ENCODE data around the gene FAM219B.
"Not testable (repeated sequence)": the region's sequence is repeated elsewhere in the genome, so short reads cannot be mapped to it uniquely, and the experiment has no call there.

FAM219B gene

DNA sequence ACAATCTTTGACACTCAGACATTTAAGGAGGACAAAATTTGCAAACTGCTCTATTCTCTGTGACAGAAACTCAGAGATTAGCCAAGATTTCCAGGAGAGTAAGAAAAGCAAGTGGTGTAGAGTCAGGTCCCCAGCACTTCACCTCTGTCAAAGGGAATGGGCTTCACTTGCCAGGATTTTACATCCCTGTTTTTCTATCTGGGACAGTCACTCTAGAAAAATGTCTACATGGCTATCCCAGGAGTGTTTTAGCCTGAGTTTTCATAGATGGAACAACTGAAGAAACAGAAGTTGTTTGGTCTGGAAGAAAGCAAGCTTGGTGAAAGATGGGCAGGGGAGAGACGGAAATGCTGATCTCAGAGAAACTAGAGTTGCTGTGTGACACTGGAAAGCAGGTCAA is 3.0 kb downstream of the FAM219B start:
- no peak for DNase-seq (ENCODE audit: low read depth)

DNA sequence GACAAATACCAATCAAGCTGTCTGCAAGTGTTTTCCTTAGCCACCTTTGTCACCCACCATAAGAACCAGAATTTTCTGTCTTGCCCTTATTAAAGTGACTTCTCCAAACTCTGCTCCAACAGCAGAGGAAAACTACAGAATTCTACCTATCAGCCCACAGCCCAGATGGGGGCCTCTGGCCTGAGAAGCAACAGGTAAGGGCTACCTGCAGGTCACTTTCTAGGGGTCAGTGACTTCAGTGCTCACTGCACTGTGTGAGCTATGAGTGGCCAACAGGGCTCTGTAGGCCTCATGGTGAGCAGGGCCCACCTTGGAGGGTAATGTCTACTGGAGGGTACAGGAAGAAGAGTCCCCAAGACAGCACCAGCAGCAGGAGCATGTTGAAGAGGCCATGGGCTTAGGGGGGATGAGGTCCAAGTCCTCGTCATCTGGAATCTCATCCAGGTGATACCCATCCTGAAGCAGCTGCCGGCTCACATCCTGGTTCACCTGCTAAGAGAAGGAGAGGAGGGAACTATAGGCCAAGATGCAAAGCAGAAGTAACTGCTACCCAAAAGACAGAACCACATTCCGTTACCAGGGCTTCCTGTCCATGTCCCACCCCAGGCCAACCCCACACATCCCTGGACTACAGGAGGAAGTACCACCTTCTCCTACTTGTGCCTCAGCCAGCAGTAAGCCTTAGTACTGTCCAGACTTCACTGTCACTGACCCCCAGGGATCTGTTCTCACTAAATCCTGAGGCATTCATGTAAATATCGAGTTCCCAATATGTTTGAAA is 4.2 kb downstream of the FAM219B start:
- DNase-seq (ENCODE audit: low read depth) = no peak

DNA sequence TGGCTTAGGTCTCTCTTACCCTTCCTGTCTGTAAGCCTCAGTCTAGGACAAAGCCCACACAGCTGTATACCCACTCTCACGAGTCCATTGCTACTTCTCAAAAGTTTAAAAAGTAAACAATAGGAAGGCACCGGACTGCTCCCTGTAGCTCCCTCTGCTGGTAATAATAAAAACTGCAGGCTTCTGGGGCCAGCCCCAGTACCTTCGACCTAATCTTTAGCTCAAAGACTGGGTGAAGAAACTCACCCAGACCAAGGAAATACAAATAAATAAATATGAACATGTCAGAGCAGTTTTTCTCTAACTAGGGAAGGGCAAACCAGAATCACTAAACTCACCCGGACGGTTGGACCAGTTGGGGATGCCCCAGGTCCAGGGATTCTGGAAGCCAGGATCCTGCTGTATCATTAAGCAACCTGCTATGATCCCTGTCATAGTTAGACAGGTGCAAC is 5.0 kb downstream of the FAM219B start:
- DNase-seq (ENCODE audit: low read depth) = peak; percentile 61

DNA sequence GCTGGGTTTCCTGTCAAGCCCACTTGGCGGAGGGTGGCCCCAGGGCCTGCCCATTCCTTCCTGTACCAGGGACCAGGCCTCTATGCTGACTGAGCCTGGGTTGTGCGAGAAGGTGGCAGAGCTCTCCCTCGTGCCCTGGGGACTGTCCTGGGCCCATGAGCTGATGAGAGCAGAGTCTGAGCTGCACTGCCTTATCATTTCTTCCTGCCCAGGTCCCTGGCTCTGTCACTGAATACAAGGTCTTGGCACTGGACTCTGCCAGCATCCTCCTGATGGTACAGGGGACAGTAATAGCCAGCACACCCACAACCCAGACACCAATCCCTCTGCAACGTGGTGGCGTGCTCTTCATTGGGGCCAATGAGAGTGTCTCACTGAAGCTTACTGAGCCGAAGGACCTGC is 9.3 kb downstream of the FAM219B start:
- no peak for DNase-seq (ENCODE audit: low read depth)

DNA sequence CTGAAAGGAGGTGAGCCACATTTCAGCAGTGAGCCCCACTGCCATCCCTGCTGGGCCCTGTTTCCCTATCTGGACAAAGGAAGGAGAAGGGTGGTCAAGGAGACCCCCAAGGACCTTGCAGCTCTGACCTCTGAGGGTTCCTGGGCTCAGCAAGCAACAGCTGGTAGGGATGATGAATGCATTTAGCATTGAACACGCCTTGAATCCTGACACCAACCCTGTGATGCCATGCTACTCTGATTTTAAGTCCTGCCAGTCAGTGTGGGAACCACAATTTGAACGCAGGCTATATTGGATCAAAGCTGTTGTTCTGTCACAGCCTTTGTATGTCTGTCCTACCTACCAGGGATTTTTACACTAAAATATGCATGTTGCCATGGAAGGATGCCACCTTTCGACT is 10.3 kb downstream of the FAM219B start:
- no peak for DNase-seq (ENCODE audit: low read depth)

DNA sequence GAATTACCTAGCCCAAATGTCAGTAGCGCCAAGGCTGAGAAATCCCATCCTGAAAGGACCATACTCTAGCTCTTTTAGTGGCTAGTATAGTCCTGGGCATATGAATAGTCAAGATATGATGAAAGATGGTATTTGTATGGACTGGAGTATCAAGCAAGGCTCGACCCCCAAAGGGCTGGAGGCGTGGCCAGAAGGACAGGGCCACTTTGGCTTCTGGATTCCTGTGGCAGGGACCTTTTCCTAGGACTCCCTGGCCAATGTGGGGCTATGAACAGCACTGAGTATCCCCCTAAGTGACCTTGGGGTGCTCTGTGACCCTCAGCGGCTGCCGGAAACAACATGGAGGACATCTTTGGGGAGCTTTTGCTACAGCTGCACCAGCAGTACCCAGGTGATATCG is 10.8 kb downstream of the FAM219B start:
- DNase-seq (ENCODE audit: low read depth) = no peak

DNA sequence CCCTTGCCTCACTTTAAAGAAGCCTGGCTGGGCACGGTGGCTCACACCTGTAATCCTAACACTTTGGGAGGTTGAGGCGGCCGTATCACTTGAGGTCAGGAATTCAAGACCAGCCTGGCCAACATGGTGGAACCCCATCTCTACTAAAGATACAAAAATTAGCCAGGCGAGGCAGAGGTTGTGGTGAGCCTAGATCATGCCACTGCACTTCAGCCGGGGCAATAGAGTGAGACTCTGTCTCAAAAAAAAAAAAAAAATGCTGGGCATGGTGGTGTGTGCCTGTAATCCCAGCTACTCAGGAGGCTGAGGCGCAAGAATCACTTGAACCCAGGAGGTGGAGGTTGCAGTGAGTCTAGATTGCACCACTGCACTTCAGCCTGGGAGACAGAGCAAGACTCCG is 12.3 kb downstream of the FAM219B start:
- DNase-seq (ENCODE audit: low read depth) = not testable (repeated sequence)

DNA sequence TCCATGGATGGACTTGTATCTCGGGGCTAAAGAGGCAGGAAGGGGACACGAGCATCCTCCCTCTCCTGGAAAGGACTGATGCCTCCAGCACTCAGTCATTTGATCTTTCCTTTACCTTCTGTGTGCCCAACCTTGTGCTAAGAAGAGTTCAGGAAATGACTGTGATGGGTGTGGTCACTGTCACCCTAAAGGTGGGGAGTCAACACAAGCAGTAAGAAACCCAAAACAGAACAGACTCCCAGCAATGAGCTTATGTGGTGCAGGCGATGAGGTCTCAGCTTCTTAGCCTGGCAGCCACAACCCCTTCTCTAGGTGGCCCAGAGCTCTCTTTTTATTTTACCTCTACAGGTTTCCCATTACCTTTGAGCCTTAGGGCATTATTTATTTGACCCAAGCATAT is 13.0 kb downstream of the FAM219B start:
- DNase-seq (ENCODE audit: low read depth) = no peak

DNA sequence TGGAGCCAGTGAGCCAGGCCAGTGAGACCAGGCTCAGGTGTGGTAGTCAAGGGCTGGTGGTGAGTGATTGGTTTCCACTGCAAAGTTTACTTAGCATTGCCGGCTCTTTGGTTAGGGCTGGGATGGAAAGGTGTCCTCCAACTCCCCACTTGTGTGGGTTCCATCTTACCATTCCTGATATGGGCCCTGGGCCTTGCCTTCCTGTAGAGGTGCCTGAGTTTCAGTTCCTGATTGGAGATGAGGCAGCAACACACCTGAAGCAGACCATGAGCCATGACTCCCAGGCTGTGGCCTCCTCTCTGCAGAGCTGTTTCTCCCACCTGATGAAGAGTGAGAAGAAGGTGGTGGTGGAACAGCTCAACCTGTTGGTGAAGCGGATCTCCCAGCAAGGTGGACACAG is 13.7 kb downstream of the FAM219B start:
- no peak for DNase-seq (ENCODE audit: low read depth)

DNA sequence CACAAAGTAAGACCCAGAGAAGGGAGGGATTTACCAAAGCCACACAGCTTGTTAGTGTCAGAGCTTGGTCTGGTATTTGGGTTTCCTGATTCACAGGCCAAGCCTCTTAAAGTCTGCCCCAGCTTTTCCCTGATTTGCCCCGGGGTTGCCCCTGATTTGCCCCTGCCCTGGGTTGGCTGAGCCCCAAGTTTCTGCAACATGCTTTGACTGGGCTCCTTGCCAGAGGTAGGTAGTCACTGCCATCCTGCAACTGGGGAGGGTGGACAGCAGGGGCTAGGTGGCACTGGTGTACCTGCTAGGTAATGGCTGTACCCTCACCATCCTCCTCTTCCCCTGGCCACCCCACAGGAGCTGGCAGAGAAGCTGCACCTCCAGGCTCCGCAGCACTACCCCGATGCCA is 14.3 kb downstream of the FAM219B start:
- DNase-seq (ENCODE audit: low read depth) = no peak

DNA sequence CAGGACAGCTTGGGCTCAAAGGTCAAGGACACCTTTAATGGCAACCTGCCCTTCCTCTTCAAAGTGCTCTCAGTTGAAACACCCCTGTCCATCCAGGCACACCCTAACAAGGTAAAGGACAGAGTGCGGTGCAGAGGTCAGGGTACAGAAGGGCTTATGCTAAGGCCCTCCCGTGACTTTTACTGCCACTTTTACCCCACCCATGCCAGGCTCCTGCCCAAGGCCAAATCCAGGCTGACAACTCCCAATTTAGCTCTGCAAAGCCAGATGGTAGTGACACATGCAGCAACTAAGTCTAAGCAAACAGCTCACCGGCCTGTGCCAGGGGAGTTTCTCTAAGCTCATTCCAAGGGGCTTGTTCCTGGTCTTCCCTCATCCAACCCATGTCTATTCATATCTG is 15.2 kb downstream of the FAM219B start:
- DNase-seq (ENCODE audit: low read depth) = no peak

DNA sequence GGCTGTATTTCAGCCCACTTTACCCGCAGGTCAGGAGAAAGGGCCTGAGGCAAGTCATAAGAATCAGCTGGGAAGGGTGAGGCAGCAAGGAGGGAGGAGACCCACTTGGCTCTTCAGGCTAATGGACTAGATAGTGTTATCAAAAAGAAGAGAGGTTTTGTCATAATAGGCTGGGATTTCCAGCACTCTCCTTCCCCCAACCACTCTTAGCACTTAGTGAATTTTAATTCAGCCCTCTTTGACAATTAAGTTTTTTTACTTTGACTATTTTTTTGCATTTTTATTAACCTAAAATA is 16.0 kb downstream of the FAM219B start:
- no peak for DNase-seq (ENCODE audit: low read depth)

DNA sequence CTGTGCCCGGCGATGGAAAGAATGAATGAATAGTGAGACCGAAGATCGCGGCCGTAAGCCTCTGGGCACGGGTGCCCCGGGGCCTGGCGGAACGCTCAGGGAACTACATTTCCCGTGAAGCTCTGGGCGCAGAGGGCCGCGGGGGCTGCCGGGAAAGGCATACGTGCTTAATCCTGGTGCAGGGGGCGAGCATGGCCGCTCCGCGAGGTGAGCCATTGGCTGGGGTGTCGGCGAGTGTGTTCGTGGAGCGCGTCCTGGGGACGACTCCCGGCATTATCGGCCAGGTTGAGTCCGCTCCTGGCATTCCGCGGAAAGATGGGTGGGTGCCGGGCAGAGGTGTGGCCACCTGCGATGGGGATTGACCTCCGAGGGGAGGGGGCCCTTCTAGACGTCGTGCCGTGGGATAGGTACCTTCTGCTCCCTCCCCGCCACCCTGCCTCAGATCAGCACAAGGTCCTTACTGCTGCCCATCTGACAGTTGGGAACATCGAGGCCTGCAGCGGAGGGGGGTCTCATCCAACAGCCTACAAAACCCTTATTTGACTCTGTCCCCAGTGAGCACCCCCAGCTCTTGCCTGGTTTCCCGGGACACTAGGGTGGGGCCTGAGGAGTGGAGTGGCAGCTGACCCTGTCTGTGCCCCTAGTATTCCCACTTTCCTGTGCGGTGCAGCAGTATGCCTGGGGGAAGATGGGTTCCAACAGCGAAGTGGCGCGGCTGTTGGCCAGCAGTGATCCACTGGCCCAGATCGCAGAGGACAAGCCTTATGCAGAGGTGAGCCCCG is 16.6 kb downstream of the FAM219B start, which contains the start of gene MPI:
TSS of gene MPI (plus strand) at position 160 of the 782 bp plus-strand sequence. CDS start at position 192, 32 bp downstream.
- DNase-seq (ENCODE audit: low read depth) = peak; percentile 88

DNA sequence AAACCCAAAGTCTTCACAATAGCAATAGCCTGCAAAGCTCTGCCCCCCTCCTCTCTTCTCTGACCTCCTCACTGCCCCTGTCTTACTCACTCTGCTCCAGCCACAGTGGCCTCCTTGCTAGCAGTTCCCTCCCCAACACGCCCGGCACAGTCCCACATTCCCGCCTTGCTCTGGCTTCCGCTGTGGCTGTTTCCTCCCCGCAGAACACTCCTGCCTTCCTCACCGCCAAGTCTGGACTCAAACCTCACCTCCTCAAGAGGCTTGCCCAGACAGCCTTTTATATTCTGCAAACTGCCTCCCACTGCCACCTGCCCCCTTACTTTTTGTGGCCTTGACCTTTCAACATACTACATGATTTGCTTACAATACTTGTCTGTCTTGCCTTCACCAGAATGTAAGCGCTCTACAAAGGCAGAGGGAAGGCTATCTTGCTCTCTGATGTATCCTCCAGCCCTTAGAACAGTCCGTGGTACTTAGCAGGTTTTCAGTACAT is 17.2 kb downstream of the FAM219B start:
- peak; percentile 54 for DNase-seq (ENCODE audit: low read depth)

DNA sequence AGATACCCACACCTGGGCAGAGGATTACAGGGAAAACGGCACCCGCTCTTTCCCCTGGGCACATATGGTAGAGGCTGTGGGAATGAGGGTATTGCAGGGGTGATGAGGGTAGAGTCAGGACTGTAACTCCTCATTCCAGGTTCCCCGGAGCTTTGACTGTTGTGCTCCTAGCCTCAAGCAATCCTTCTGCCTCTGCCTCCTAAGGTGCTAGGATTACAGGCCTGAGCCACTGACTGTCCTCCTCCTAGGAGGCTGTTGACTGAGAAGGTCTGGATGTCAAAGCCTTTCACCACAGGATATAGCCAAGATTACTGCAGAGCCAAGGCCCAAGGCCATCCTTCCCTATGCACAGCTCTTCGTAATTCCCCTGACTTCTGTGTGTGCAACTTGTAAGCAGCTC is 17.9 kb downstream of the FAM219B start:
- DNase-seq (ENCODE audit: low read depth) = no peak

DNA sequence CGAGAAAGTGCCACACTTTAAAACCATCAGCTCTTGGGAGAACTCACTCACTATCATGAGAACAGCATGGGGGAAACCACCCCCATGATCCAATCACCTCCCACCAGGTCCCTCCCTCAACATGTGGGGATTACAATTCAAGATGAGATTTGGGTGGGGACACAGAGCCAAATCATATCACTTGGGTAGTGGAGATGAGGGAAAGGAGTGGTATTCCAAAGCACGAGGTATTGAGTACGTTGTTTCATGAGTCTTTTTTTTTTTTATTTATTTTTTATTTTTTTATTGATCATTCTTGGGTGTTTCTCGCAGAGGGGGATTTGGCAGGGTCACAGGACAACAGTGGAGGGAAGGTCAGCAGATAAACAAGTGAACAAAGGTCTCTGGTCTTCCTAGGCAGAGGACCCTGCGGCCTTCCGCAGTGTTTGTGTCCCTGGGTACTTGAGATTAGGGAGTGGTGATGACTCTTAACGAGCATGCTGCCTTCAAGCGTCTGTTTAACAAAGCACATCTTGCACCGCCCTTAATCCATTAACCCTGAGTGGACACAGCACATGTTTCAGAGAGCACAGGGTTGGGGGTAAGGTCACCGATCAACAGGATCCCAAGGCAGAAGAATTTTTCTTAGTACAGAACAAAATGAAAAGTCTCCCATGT is 19.0 kb downstream of the FAM219B start:
- DNase-seq (ENCODE audit: low read depth) = not testable (repeated sequence)

DNA sequence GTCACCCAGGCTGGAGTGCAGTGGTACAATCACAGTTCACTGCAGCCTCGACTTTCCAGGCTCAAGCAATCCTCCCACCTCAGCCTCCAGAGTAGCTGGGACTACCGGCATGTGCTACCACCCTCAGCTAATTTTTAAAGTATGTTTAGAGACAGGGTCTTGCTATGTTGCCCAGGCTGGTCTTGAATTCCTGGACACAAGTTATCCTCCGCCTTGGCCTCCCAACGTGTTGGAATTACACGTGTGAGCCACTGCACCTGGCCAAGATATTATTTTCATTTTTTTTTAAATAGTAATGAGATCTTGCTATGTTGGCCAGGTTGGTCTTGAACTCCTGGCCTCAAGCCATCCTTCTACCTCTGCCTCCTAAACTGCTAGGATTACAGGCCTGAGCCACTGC is 21.2 kb downstream of the FAM219B start:
- no peak for DNase-seq (ENCODE audit: low read depth)

DNA sequence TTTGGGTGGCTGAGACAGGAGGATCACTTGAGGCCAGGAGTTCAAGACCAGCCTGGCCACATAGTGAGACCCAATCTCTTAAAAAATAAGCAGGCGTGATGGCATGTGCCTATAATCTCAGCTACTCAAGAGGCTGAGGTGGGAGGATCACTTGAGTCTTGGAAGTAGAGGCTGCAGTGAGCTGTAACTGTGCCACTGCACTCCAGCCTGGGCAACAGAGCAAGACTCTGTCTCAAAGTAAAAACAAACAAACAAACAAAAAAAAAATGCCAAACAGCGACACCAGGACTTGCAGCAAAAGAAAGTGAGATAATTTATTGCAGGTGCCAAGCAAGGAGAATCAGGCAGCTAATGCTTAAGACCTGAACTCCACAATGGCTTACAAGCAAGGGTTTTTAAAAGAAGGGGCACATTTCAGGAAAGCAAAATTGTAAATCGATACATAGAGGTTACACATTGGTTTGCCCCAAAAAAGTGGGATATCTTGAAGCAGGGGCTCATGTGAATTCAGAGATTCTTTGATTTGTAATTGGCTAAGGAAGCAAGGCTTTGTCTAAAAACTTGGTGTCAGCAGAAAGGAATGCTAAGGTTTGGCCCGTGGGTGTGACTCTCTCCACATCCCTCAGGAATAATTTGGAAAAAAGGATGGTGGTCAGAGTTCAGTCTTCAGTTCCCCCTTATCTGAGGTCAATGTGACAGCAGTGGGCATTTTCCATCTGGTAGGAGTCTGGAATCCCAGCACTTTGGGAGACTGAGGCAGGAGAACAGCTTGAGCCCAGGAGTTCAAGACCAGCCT is 22.0 kb downstream of the FAM219B start:
- peak; percentile 34 for DNase-seq (ENCODE audit: low read depth)

DNA sequence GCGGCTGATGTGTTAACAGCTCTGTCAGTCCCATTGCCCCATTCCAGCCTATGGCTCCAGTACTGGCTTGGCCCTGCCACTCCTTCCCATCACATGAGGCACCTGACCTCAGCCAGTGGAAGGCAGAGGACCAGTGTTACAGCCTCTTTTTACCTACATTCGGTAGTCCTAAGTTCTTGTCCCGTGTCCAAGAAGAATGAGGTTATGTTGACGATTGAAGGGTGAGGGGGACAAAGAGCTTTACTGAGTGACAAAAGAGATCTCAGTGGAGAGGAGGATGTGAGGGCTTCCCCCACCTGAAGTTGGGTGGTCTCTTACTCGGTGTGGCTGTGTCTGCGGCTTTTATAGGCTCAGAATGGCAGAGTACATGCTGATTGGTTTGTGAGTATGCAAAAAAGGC is 24.1 kb downstream of the FAM219B start:
- no peak for DNase-seq (ENCODE audit: low read depth)

DNA sequence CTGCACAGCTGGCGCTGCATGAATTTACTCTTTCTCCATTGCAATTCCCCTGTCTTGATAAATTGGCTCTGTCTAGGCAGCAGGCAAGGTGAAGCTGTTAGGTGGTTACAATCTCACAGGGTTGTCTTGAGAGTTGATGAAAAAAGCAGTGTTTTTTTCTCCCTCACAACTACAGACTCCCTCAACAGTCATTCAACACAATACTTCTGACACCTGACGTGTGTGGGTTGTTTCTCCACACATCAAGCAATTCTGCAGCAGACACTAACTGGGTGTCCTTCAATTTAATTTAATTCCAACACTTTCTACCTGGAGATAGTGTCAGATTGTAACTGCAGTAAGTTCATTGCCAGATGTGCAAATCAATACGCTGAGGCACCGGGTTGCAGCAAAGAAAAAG is 28.4 kb downstream of the FAM219B start:
- no peak for DNase-seq (ENCODE audit: low read depth)

DNA sequence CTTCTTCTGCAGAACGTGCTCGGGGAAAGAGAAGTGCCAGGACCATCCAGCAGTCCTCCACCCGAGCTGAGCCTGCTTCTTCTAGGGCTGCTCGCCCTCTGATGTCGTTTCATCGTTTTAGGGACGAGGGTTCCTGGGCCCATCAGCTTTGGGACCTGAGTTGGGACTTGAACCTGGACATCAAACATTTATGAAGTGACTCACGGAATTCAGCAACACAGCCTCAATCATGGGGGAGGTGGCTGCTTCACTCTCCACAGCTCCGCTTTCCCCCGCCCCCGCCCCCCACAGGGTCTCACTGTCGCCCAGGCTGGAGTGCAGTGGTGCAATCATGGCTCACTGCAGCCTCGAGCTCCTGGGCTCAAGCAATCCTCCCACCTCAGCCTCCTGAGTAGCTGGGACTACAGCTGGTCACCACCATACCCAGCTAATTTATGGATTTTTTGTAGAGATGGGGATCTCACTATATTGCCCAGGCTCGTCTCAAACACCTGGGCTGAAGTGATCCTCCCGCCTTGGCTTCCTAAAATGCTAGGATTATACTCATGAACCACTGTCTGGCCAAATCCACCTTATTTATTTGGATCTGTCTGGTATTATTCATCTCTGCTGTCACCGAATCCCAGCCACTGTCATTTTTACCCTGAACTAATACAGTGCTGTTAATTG is 32.8 kb downstream of the FAM219B start:
- peak; percentile 29 for DNase-seq (ENCODE audit: low read depth)
